Measurements from ENCODE around the gene THOC6.

THOC6 gene

GRCh38 chr16:3008690-3009037, 15.2 kb upstream of the THOC6 start:
- Histone ChIP-seq H3K27me3 (replicated peaks; ENCODE audit: insufficient read depth, low read length) (peaks cover 63% of the 10 kb centered on the region), H3K27ac (ENCODE audit: low read length) (no peak overlapping the region), H3K4me2 (ENCODE audit: low read depth, low read length) (no peak overlapping the region), H2AFZ (ENCODE audit: low read length) (no peak overlapping the region), H4K20me1 (ENCODE audit: insufficient read depth, low read length) (no peaks in the 10 kb centered on the region), H3K79me2 (ENCODE audit: low read length) (no peaks in the 10 kb centered on the region), H3K9ac (ENCODE audit: low read length) (no peak overlapping the region), H3K4me3 (ENCODE audit: low read length) (no peak overlapping the region), H3F3A (ENCODE audit: insufficient read depth, low read length) (peaks cover 3% of the 10 kb centered on the region; the same call in 1 of the 2 replicates), H3K4me1 (ENCODE audit: low read length) (peaks cover 17% of the 10 kb centered on the region), H3K9me2 (replicated peaks; ENCODE audit: insufficient read depth, low read length) (no peaks in the 10 kb centered on the region), H3K36me3 (replicated peaks; ENCODE audit: insufficient read depth, low read length) (no peaks in the 10 kb centered on the region), H3K9me3 (replicated peaks; ENCODE audit: insufficient read depth, low read length) (no peaks in the 10 kb centered on the region)
- no peak for DNase-seq
- TF ChIP-seq CTCF (IDR thresholded peaks at IDR 0.05; ENCODE audit: low read length) (no peak), EZH2phosphoT487 (IDR thresholded peaks at IDR 0.05; ENCODE audit: low read length) (no peak), EZH2 (optimal IDR thresholded peaks at IDR 0.05; ENCODE audit: low read depth, low read length) (no peak)

GRCh38 chr16:3009568-3010390, 14.1 kb upstream of the THOC6 start:
- no peaks in the 10 kb centered on the region for H3K36me3 ChIP-seq (replicated peaks; ENCODE audit: insufficient read depth, low read length)
- H3K27ac ChIP-seq (ENCODE audit: low read length), result no peak overlapping the region
- no peaks in the 10 kb centered on the region for H3K79me2 ChIP-seq (ENCODE audit: low read length)
- H4K20me1 ChIP-seq (ENCODE audit: insufficient read depth, low read length), result no peaks in the 10 kb centered on the region
- no peak overlapping the region for H3K9ac ChIP-seq (ENCODE audit: low read length)
- H3K9me3 ChIP-seq (replicated peaks; ENCODE audit: insufficient read depth, low read length), result no peaks in the 10 kb centered on the region
- peaks cover 74% of the 10 kb centered on the region for H3K27me3 ChIP-seq (replicated peaks; ENCODE audit: insufficient read depth, low read length)
- H3K4me3 ChIP-seq (ENCODE audit: low read length), result no peak overlapping the region
- DNase-seq, result no peak
- peaks cover 17% of the 10 kb centered on the region for H3K4me1 ChIP-seq (ENCODE audit: low read length)
- H2AFZ ChIP-seq (ENCODE audit: low read length), result no peak overlapping the region
- no peaks in the 10 kb centered on the region for H3K9me2 ChIP-seq (replicated peaks; ENCODE audit: insufficient read depth, low read length)
- H3K4me2 ChIP-seq (ENCODE audit: low read depth, low read length), result no peak overlapping the region
- no peak for TF ChIP-seq EZH2phosphoT487 (IDR thresholded peaks at IDR 0.05; ENCODE audit: low read length)
- TF ChIP-seq EZH2 (optimal IDR thresholded peaks at IDR 0.05; ENCODE audit: low read depth, low read length), result no peak
- no peak for TF ChIP-seq CTCF (IDR thresholded peaks at IDR 0.05; ENCODE audit: low read length)
- peaks cover 3% of the 10 kb centered on the region; the same call in 1 of the 2 replicates for H3F3A ChIP-seq (ENCODE audit: insufficient read depth, low read length)

GRCh38 chr16:3010510-3010909, 13.3 kb upstream of the THOC6 start:
- H3K4me2 ChIP-seq (ENCODE audit: low read depth, low read length), result no peak overlapping the region
- H3K9me2 ChIP-seq (replicated peaks; ENCODE audit: insufficient read depth, low read length), result no peaks in the 10 kb centered on the region
- no peak for DNase-seq
- TF ChIP-seq EZH2 (optimal IDR thresholded peaks at IDR 0.05; ENCODE audit: low read depth, low read length) (no peak), CTCF (IDR thresholded peaks at IDR 0.05; ENCODE audit: low read length) (no peak), EZH2phosphoT487 (IDR thresholded peaks at IDR 0.05; ENCODE audit: low read length) (no peak)
- H4K20me1 ChIP-seq (ENCODE audit: insufficient read depth, low read length), result no peaks in the 10 kb centered on the region
- H3K27me3 ChIP-seq (replicated peaks; ENCODE audit: insufficient read depth, low read length), result peaks cover 81% of the 10 kb centered on the region
- H3K79me2 ChIP-seq (ENCODE audit: low read length), result no peaks in the 10 kb centered on the region
- no peaks in the 10 kb centered on the region for H3K36me3 ChIP-seq (replicated peaks; ENCODE audit: insufficient read depth, low read length)
- no peak overlapping the region for H2AFZ ChIP-seq (ENCODE audit: low read length)
- H3K4me3 ChIP-seq (ENCODE audit: low read length), result no peak overlapping the region
- H3K4me1 ChIP-seq (ENCODE audit: low read length), result peaks cover 17% of the 10 kb centered on the region
- H3K27ac ChIP-seq (ENCODE audit: low read length), result no peak overlapping the region
- peaks cover 3% of the 10 kb centered on the region; the same call in 1 of the 2 replicates for H3F3A ChIP-seq (ENCODE audit: insufficient read depth, low read length)
- no peak overlapping the region for H3K9ac ChIP-seq (ENCODE audit: low read length)
- no peaks in the 10 kb centered on the region for H3K9me3 ChIP-seq (replicated peaks; ENCODE audit: insufficient read depth, low read length)
